NCI-H345 treated with DMSO at 0.1 percent for 48 hours (cell line): ENCODE results near the gene LAMB4.

ENCODE experiments used
- DNase-seq: peaks from one replicate; lab custom pipeline; 2025; ENCODE audit not compliant: unreplicated experiment; lab: John Stamatoyannopoulos, UW

The LAMB4 gene

GRCh38 chr7:107999779-108000560 lies 130.2 kb downstream of the LAMB4 start:
- no peak for DNase-seq

- DNase-seq: no peak
These were observed 131.3 kb downstream of the LAMB4 start for GRCh38 chr7:107998660-107999480.

- DNase-seq: no peak
These were observed 132.0 kb downstream of the LAMB4 start for GRCh38 chr7:107998150-107998549.

GRCh38 chr7:107996072-107996882 lies 133.9 kb downstream of the LAMB4 start:
- no peak for DNase-seq

GRCh38 chr7:107995184-107996071 lies 134.7 kb downstream of the LAMB4 start:
- no peak for DNase-seq

- DNase-seq: no peak
These were observed 135.6 kb downstream of the LAMB4 start for GRCh38 chr7:107994421-107995030.

- no peak for DNase-seq
These were observed 136.3 kb downstream of the LAMB4 start for GRCh38 chr7:107993891-107994291.

GRCh38 chr7:107989618-107990373 lies 140.4 kb downstream of the LAMB4 start:
- DNase-seq: no peak

- DNase-seq: no peak
These were observed 147.2 kb downstream of the LAMB4 start for GRCh38 chr7:107982918-107983389.

- DNase-seq: no peak
These were observed 147.9 kb downstream of the LAMB4 start for GRCh38 chr7:107982042-107982840.

- DNase-seq: no peak
These were observed 148.7 kb downstream of the LAMB4 start for GRCh38 chr7:107981466-107981865.

- no peak for DNase-seq
These were observed 149.4 kb downstream of the LAMB4 start for GRCh38 chr7:107980671-107981190.

- no peak for DNase-seq
These were observed 150.0 kb downstream of the LAMB4 start for GRCh38 chr7:107980171-107980570.

- no peak for DNase-seq
These were observed 151.2 kb downstream of the LAMB4 start for GRCh38 chr7:107978815-107979408.

GRCh38 chr7:107977048-107977447 lies 153.1 kb downstream of the LAMB4 start:
- DNase-seq: no peak

GRCh38 chr7:107976620-107977019 lies 153.5 kb downstream of the LAMB4 start:
- DNase-seq: no peak

- DNase-seq: no peak
These were observed 154.7 kb downstream of the LAMB4 start for GRCh38 chr7:107975394-107976013.
